H1 (cell line): ENCODE data around the gene VAV2. TPM values are rescaled to one million over a fixed set of nuclear protein-coding genes. Genes with fewer than 3 reads are reported as not detected.

Source experiments
- KDM5A ChIP-seq: fragments of 200-600 bp; IDR thresholded peaks from 2 replicates; pipeline ENCODE4 v1.7.1; 2012; ENCODE audit warnings: mild to moderate bottlenecking, low read length, inconsistent platforms, mixed read lengths
- NRF1 ChIP-seq: IDR thresholded peaks from 2 replicates; pipeline ENCODE4 v1.6.1; 2011; ENCODE audit warnings: mild to moderate bottlenecking, low read depth, low read length, improper control_type of control experiment
- RAD21 ChIP-seq, 2 experiments: IDR thresholded peaks in 1 of 2; conservative IDR thresholded peaks in 1 of 2; 2 replicates each; pipeline ENCODE4 v1.6.1; 2011; ENCODE audit warnings: low read depth in 2 of 2, low read length in 2 of 2, improper control_type of control experiment in 1 of 2, inconsistent platforms in 1 of 2, mild to moderate bottlenecking in 1 of 2, moderate library complexity in 1 of 2
- RNF2 ChIP-seq: fragments of 200-900, 300-1000 bp; sonication (generic); IDR thresholded peaks from 2 replicates; pipeline ENCODE4 v1.7.1; 2016; ENCODE audit warnings: borderline replicate concordance, low read depth, mild to moderate bottlenecking, antibody characterized with exemption, low read length; ENCODE audit not compliant: poor library complexity, severe bottlenecking; ENCODE audit errors: missing control alignments
- SUZ12 ChIP-seq: fragments of 200-600 bp; sonication (generic); IDR thresholded peaks from 2 replicates; pipeline ENCODE4 v1.6.1; 2012; ENCODE audit warnings: mild to moderate bottlenecking, inconsistent platforms, low read length, moderate library complexity, mixed read lengths
- polyA plus RNA-seq, 7 experiments: library from polyadenylated mRNA; depleted of rRNA in 3 of 7; stranded (reverse) in 5 of 7; unstranded in 2 of 7; fragments of >200 nt in 5 of 7; fragments of 200-250 nt in 2 of 7; gene quantifications; 1 replicate in 5 of 7; 2 replicates in 1 of 7; 4 replicates in 1 of 7; pipeline versions ENCODE4 v1.2.1 to v1.2.3, GENCODE V29; 2011 to 2013; ENCODE audit warnings: missing spikeins in 2 of 7, mixed read lengths in 2 of 7
- total RNA-seq: library from RNA; stranded (reverse); fragmentation: NEBNext Ultra II Directional; extraction: Animal tissue kit (Norgen Biotek cat#: 25700); gene quantifications from 2 replicates; pipeline ENCODE4 v1.2.1, GENCODE V29; 2021
- TF ChIP-seq, protein P1 (sequence below), 3 experiments: IDR thresholded peaks; 1 replicate in 2 of 3; 2 replicates in 1 of 3; pipeline versions ENCODE4 v1.5.1 to v1.6.1; 2011; ENCODE audit warnings: low read length in 3 of 3, mild to moderate bottlenecking in 3 of 3, inconsistent platforms in 2 of 3, low read depth in 1 of 3, moderate library complexity in 1 of 3; ENCODE audit not compliant: insufficient read depth in 1 of 3; ENCODE audit errors: control extremely low read depth in 1 of 3

Gene VAV2
- total and polyA plus RNA-seq, 2 of the 8 experiments (the other 6 are each of a cell fraction or from before 2014, with no cell fraction given) = 13.6 to 37.6 TPM

DNA sequence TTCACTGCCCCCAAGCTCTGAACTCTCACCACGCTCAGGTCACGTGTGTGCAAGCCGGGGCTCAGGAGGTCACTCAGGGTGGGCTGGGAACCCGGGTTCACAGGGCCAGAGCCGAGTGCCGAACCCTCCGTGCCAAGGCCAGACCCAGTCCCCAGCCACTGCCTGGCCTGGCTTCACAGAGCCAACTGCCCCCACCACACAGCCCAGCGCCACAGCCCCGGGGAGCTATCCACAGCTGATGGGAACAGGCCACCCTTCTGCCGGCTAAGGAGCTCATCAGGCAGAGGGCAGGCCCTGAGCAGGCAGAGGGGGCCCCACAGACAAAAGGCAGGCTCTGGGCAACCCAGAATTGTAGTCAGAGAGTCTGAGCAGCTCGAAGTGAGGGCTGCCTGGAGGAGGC, 117.0 kb downstream of the VAV2 start (continued):
- TF ChIP-seq NRF1 = no peak
- TF ChIP-seq, protein P1, sequence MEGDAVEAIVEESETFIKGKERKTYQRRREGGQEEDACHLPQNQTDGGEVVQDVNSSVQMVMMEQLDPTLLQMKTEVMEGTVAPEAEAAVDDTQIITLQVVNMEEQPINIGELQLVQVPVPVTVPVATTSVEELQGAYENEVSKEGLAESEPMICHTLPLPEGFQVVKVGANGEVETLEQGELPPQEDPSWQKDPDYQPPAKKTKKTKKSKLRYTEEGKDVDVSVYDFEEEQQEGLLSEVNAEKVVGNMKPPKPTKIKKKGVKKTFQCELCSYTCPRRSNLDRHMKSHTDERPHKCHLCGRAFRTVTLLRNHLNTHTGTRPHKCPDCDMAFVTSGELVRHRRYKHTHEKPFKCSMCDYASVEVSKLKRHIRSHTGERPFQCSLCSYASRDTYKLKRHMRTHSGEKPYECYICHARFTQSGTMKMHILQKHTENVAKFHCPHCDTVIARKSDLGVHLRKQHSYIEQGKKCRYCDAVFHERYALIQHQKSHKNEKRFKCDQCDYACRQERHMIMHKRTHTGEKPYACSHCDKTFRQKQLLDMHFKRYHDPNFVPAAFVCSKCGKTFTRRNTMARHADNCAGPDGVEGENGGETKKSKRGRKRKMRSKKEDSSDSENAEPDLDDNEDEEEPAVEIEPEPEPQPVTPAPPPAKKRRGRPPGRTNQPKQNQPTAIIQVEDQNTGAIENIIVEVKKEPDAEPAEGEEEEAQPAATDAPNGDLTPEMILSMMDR (IDR thresholded peaks at IDR 0.05; ENCODE audit: control extremely low read depth in 1 of 3, insufficient read depth in 1 of 3, low read depth in 1 of 3, low read length in 3 of 3) = no peak
- TF ChIP-seq RNF2 = no peak
- no peak for TF ChIP-seq RAD21 (IDR thresholded peaks at IDR 0.05 in 1 of 2, conservative IDR thresholded peaks at IDR 0.05 in 1 of 2; ENCODE audit: low read depth in 2 of 2, low read length in 2 of 2)
- no peak for TF ChIP-seq SUZ12
- no peak for TF ChIP-seq KDM5A
